ENCODE measurements around the gene CTAGE4.
"Not testable (repeated sequence)": the region's sequence is repeated elsewhere in the genome, so short reads cannot be mapped to it uniquely, and the experiment has no call there.

CTAGE4 gene

GRCh38 chr7:144183166-144183565 is at the start of gene CTAGE4:
CTAGE4 (plus strand) TSS chr7:144183466; CDS start chr7:144183504, 38 bp downstream.
- DNase-seq (ENCODE audit: low read depth in 3 of 3), result not testable (repeated sequence)

- no peak for DNase-seq (ENCODE audit: low read depth in 3 of 3)
Measured at GRCh38 chr7:144134116-144134515, 49.1 kb upstream of the CTAGE4 start.

DNA sequence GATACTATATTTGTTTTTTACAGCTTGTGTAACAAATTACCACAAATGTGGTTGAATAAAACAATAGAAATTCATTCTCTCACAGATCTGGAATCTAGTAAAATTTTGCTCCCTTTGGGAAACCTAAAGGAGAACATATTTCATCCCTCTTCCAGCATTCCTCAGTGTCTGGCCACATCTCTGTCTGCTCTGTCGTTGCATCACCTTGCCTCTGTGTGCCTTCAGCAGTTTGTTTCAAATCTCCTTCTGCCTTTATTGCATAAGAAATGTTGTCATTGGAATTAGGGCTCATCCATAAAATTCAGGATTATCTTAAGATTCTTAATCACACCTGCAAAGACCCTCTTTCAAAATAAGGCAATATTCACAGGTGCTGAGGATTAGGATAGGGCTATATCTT is 45.8 kb upstream of the CTAGE4 start:
- no peak for DNase-seq (ENCODE audit: low read depth in 3 of 3)

GRCh38 chr7:144142187-144142586 is 41.1 kb upstream of the CTAGE4 start:
- DNase-seq (ENCODE audit: low read depth in 3 of 3), result no peak

- no peak for DNase-seq (ENCODE audit: low read depth in 3 of 3)
Measured at GRCh38 chr7:144144426-144144825, 38.8 kb upstream of the CTAGE4 start.

- no peak for DNase-seq (ENCODE audit: low read depth in 3 of 3)
Measured at GRCh38 chr7:144148224-144148827, 34.9 kb upstream of the CTAGE4 start.

GRCh38 chr7:144158861-144159260 is 24.4 kb upstream of the CTAGE4 start:
- DNase-seq (ENCODE audit: low read depth in 3 of 3), result no peak

DNA sequence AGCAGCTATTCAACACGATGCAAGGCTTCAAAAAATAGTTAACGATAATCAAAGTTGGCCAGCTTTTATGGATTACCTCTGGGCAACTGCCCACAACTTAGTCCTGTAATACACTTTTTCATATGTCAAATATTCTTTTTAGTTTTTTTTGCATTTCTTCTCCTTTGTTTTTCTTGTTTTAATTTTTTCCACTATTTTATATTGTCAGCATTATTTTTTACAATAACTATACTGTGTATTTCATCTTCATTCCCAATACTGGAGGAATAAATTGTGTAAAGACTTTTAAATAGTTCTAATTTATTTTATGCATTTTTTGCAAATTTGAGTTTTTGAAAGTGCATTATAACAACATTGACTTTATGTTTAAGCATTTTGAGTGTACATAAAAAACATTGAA is 18.5 kb upstream of the CTAGE4 start:
- no peak for DNase-seq (ENCODE audit: low read depth in 3 of 3)

- not testable (repeated sequence) for DNase-seq (ENCODE audit: low read depth in 3 of 3)
Measured at GRCh38 chr7:144171594-144172350, 11.5 kb upstream of the CTAGE4 start.

- no peak for DNase-seq (ENCODE audit: low read depth in 3 of 3)
Measured at GRCh38 chr7:144174613-144175012, 8.7 kb upstream of the CTAGE4 start.

GRCh38 chr7:144178380-144179164 is 4.7 kb upstream of the CTAGE4 start:
- DNase-seq (ENCODE audit: low read depth in 3 of 3), result not testable (repeated sequence)

DNA sequence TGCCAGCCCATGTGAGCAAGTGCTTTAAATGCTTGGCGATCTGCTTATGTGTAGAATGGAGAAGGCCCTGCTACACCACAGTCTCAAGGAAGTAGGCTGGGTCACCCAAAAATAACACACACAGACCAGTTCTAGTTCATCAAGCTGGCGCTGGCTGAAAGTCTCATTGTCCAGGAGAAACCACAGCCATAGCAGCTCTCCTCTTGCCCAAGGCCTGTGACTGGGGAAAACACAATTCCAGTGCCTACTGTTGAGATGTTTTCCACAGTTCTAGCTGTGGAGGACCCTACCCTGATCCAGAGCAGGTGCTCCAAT is 4.1 kb upstream of the CTAGE4 start:
- not testable (repeated sequence) for DNase-seq (ENCODE audit: low read depth in 3 of 3)

DNA sequence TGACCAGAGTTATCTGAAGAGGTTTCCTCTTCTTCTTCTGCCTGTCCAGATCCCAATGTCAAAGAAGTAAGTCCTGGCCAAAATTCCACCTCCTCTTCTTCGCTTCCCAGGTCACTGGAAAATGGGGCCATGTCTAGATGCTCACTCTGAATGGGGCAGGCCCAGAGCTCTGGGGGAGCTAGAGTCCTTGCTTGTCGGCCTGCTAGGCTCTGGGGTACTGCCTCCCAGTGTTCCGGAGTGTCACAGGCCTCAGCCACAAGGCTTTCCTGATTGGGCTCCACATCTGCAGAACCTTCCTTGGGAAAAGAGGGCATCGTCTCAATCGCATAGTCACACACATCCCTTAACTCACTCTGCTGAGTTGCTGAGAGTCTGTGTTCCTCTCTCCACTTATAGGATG is 4.6 kb downstream of the CTAGE4 start:
- not testable (repeated sequence) for DNase-seq (ENCODE audit: low read depth in 3 of 3)

DNA sequence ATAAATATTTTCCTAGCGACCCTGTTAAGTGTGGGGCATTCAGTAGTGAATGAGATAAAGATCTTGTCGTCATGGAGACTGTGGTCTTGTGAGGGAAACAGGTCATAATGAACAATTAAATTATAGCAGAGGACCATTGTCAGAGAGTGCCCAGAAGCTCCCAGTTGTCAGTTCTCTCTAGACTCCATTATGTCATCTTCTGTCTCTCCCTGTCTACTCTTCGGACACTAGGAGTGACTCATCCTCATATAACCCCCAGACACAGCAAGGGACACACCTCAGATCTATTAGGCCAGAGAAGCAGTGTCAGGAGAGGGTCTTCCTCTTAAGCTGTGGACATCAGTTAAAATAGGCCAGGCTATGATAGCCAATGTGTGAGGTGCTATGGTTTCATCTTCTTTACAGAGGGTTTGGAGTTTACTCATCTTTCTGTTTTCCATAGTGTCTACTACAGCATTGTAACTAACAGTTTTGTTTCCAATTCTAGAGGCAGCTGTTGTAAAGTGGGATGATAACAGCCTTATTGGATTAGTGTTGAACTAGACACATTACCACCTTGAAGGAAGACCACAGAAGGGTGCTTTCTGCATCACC is 5.4 kb downstream of the CTAGE4 start:
- DNase-seq (ENCODE audit: low read depth in 3 of 3), result not testable (repeated sequence)

GRCh38 chr7:144193782-144194181 is 10.5 kb downstream of the CTAGE4 start:
- DNase-seq (ENCODE audit: low read depth in 3 of 3), result not testable (repeated sequence)

- DNase-seq (ENCODE audit: low read depth in 3 of 3), result not testable (repeated sequence)
Measured at GRCh38 chr7:144194453-144194852, 11.2 kb downstream of the CTAGE4 start.

GRCh38 chr7:144195212-144195872 is 12.1 kb downstream of the CTAGE4 start, which contains the start of gene ARHGEF35:
ARHGEF35 (minus strand) TSS chr7:144195833; CDS start chr7:144188383, 7,450 bp downstream.
- DNase-seq (ENCODE audit: low read depth in 3 of 3), result not testable (repeated sequence)

GRCh38 chr7:144198934-144199333 is 15.7 kb downstream of the CTAGE4 start:
- DNase-seq (ENCODE audit: low read depth in 3 of 3), result not testable (repeated sequence)

DNA sequence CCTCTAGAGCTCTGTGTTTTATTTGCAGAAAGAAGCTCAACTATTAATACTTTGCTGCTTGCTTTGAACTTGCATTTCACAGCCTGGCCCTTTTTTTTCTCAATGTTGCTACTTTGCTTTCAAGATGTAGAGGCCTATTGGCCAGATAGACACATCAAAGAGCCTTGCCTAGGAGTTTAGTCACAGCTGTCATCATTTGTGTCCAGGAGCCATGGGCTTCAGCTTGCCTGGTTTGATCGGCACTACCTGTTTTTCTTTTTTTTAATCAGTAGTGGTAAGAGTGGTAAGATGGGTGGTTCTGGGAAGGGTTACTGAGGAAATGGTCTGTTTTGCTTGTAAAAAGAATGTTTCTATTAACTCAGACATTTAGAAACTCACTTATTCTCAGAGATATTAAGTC is 18.7 kb downstream of the CTAGE4 start:
- not testable (repeated sequence) for DNase-seq (ENCODE audit: low read depth in 3 of 3)

GRCh38 chr7:144203086-144203485 is 19.8 kb downstream of the CTAGE4 start:
- not testable (repeated sequence) for DNase-seq (ENCODE audit: low read depth in 3 of 3)

GRCh38 chr7:144205306-144205705 is 22.0 kb downstream of the CTAGE4 start:
- DNase-seq (ENCODE audit: low read depth in 3 of 3), result not testable (repeated sequence)

Measured in stimulated activated CD4-positive, alpha-beta T cell treated with anti-CD3 and anti-CD28 coated beads, TNF-alpha, amount 100 ng/mL, for 4 hours (primary cell).